Skeletal muscle tissue (tissue), 4 donors: ENCODE results near the gene DNAH2. TPM values are rescaled to one million over a fixed set of nuclear protein-coding genes. Genes with fewer than 3 reads are reported as not detected.

ENCODE experiments used
- H3K27ac ChIP-seq: one replicate; pipeline ENCODE4 v1.7.0; 2013; ENCODE audit warnings: mild to moderate bottlenecking, low read depth, low read length, inconsistent platforms
- H3K27me3 ChIP-seq, 3 donors: one replicate each; pipeline ENCODE4 v1.7.0; 2013; ENCODE audit warnings: low read length in 3 of 3; ENCODE audit not compliant: control insufficient read depth in 3 of 3, insufficient read depth in 3 of 3
- H3K36me3 ChIP-seq, 3 donors: one replicate each; pipeline ENCODE4 v1.7.0; 2013; ENCODE audit warnings: low read length in 3 of 3; ENCODE audit not compliant: control insufficient read depth in 3 of 3, insufficient read depth in 3 of 3
- H3K4me1 ChIP-seq, 3 donors: one replicate each; pipeline ENCODE4 v1.7.0; 2013; ENCODE audit warnings: low read length in 3 of 3, mild to moderate bottlenecking in 3 of 3; ENCODE audit not compliant: control insufficient read depth in 3 of 3, insufficient read depth in 3 of 3
- H3K4me3 ChIP-seq, 3 donors: one replicate each; pipeline ENCODE4 v1.7.0; 2013; ENCODE audit warnings: low read length in 3 of 3
- H3K9ac ChIP-seq, 3 donors: one replicate each; pipeline ENCODE4 v1.7.0; 2013; ENCODE audit warnings: low read length in 3 of 3, mild to moderate bottlenecking in 3 of 3, moderate library complexity in 2 of 3, low read depth in 1 of 3
- H3K9me3 ChIP-seq, 3 donors: one replicate each; pipeline ENCODE4 v1.7.0; 2013; ENCODE audit warnings: low read length in 3 of 3; ENCODE audit not compliant: control insufficient read depth in 3 of 3
- total RNA-seq: library from RNA; depleted of rRNA; stranded (reverse); fragments of >200 nt; gene quantifications from one replicate; pipeline ENCODE4 v1.2.3, GENCODE V29; 2014
- donor health status: Osteomylitis.

Gene DNAH2
- total RNA-seq, 1 donor from 2014 or later, result 0.52 TPM

DNA sequence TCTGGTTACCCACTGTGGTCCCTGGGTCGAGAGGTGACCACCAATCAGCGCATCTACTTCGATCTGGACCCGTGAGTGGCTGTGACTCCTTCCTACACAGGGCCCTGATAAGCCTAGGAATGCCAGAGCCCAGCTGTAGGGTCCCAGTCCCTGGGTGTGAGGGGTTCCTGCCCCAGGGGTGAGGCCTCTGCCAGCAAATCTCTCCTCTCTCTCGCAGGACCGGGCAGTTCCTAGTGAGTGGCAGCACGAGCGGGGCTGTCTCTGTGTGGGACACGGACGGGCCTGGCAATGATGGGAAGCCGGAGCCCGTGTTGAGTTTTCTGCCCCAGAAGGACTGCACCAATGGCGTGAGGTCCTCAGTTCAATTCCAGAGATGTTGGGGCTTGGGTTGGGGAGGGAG lies 14.8 kb upstream of the DNAH2 start:
- Histone ChIP-seq H3K9me3 (no peaks in the 10 kb centered on the region), H3K27ac (no peak overlapping the region), H3K4me3 (no peak overlapping the region), H3K4me1 (peaks cover 0 to 4% (median 0%) of the 10 kb centered on the region in 3 donors), H3K27me3 (peaks cover 46 to 51% (median 49%) of the 10 kb centered on the region in 3 donors), H3K36me3 (peaks cover 11 to 19% (median 14%) of the 10 kb centered on the region in 3 donors), H3K9ac (no peak overlapping the region)

DNA sequence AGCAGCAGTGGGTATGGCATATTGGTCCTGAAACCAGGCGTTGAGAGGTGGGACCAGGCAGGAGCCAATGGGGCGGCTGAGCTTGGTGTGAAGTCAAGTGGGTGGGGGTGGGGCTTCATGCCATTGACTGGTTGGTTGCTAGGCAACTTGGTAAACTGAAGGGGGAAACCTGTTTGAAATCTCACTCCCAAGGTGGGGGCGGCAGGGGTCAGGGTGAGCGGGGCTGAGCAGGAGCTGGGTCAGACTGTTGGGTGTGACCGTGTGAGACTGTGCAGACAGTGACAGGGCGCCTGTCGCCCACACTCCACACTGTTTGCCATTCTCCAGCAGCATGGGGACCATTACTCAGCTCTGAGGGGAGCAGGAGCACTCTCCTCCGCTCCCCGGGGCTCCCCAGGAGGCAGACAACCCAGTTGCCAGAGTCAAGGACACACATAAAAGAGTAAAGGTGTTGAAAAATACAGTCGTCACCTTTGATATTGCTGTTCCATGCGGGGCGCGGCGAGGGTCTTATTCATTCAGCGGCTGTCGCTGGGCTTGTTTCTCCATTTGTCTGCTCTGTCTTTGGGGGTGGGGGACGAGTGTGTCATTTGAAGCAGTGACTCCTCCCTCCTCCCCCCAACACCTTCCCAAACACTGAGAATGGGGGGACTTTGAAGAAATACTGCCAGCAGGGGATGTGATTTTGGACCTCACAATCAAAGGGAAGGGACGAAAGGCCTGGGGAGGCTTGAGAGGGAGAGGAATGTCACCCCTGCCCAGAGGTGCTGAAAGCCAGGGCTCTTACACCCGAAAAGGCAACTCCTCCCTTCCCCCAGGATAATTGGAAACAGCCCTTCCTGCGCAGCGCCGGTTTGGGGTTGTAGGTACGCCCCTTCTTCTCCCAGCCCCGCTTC lies 13.7 kb upstream of the DNAH2 start:
- Histone ChIP-seq H3K4me1 (peaks cover 0 to 4% (median 0%) of the 10 kb centered on the region in 3 donors), H3K36me3 (peaks cover 11 to 19% (median 14%) of the 10 kb centered on the region in 3 donors), H3K27me3 (peaks cover 53 to 57% (median 55%) of the 10 kb centered on the region in 3 donors), H3K9ac (no peak overlapping the region), H3K4me3 (no peak overlapping the region), H3K27ac (no peak overlapping the region), H3K9me3 (no peaks in the 10 kb centered on the region)

DNA sequence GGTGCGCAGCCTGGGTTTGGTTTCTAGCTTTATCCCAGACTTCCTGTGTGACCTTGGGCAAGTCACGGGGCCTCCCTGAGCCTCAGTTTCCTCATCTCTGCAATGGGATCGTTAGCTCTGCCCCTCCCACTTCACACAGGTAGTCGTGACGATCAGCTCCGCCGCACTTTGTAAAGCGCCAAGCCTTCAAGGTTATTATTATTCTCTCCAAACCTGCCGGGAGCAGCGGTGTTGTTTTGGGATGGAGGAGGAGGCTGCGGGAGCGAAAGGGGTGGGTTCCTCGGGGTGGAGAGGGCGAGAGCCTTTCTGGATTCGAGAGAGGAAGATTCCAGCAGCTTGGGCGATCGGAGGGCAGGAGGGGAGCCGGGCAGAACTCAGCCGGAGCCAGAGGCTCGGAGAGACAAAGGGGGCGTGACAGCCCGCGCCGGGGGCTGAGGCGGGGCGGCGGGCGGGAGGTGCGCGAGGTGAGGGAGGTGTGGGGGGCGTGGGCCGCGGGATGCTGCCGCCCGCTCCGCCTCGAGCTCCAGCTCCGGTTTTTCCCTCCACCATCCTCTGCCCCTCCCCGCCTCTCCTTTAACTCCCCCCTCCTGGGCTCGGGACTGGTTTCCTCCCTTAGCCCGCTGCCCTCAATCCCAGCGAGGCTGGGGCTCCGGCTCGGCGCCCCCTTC lies 12.8 kb upstream of the DNAH2 start, which contains the start of gene EFNB3:
Gene EFNB3 (plus strand): TSS at position 602 of the 668 bp plus-strand sequence. CDS start 397 bp downstream, outside the sequence.
- Histone ChIP-seq H3K36me3 (peaks cover 11 to 19% (median 14%) of the 10 kb centered on the region in 3 donors), H3K4me3 (no peak within 1 kb of the TSS), H3K9me3 (no peaks in the 10 kb centered on the region), H3K9ac (no peak within 1 kb of the TSS), H3K4me1 (peaks cover 0 to 4% (median 0%) of the 10 kb centered on the region in 3 donors), H3K27me3 (peaks cover 53 to 57% (median 55%) of the 10 kb centered on the region in 3 donors), H3K27ac (no peak within 1 kb of the TSS)

DNA sequence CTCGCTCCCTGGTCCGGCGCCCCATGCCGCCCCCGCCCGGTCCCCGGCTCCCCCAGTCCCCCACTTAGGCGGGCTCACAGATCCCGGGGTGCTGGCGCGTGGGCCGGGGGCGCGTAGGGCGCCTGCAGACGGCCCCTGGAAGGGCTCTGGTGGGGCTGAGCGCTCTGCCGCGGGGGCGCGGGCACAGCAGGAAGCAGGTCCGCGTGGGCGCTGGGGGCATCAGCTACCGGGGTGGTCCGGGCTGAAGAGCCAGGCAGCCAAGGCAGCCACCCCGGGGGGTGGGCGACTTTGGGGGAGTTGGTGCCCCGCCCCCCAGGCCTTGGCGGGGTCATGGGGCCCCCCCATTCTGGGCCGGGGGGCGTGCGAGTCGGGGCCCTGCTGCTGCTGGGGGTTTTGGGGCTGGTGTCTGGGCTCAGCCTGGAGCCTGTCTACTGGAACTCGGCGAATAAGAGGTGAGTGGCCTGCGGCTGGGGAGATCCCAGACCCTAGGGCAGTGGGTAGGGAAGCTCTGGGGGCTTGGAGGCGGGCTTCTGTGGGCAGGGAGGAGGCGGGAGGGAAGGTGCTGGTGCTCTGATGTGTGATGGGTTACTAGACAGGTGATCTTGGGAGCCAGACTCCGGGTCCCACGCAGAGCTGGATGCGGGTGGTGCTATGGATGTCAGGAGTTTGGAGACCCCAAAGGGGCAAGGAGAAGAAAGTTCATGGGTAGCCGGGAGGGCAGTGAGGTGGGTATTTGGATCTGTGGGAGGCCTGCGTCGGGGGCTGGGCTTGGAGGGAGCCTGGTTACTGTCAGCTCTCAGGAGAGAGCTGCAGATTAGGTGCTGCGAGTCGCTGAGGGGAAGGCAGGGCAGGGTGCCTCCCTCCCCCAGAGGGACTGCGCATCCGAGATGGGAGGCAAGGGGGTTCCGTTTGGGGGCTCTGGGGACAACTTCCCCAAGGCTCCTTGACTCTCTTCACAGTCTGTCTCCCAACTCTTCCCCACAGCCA lies 12.0 kb upstream of the DNAH2 start:
- H3K4me1 ChIP-seq, result peaks cover 0 to 4% (median 0%) of the 10 kb centered on the region in 3 donors
- peaks cover 55 to 65% (median 61%) of the 10 kb centered on the region in 3 donors for H3K27me3 ChIP-seq
- H3K36me3 ChIP-seq, result peaks cover 11 to 19% (median 13%) of the 10 kb centered on the region in 3 donors
- no peak overlapping the region for H3K4me3 ChIP-seq
- H3K27ac ChIP-seq, result no peak overlapping the region
- no peak overlapping the region for H3K9ac ChIP-seq
- no peaks in the 10 kb centered on the region for H3K9me3 ChIP-seq

DNA sequence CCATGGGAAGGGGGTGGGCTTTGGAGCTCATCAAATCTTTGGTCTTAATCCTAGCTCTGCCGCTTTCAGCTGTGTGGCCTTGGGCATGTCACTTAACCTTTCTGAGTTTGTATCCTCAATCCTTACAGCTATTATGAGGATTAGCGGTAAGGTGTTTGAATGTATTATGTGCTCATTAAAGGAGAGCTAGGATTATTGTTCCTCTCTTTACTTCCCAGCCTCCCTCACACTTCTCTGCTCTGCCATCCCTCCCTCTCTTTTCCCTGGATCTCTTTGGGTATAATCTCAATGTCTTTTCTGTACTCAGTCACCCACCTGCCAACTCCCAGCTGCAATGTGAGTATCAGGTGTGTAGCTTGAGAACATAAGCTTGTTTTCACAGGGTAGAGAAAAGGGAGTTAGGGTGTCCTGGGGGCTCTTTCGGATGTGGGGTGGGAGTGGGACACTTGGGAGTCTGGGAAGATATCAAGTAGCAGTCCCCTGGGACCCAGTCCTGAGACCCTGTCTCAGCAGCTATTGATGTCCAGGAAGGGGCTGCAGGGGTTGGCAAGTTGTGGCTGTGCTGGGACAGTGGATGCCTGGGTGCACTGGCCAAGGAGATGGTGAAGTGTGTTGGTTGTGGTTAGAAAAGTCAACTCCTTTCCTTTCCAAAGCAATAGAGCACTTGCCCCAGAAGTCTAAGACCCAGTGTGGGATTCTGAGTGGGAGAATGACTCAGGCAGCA lies 10.8 kb upstream of the DNAH2 start:
- Histone ChIP-seq H3K27me3 (peaks cover 67 to 77% (median 71%) of the 10 kb centered on the region in 3 donors), H3K27ac (no peak overlapping the region), H3K9me3 (no peaks in the 10 kb centered on the region)

DNA sequence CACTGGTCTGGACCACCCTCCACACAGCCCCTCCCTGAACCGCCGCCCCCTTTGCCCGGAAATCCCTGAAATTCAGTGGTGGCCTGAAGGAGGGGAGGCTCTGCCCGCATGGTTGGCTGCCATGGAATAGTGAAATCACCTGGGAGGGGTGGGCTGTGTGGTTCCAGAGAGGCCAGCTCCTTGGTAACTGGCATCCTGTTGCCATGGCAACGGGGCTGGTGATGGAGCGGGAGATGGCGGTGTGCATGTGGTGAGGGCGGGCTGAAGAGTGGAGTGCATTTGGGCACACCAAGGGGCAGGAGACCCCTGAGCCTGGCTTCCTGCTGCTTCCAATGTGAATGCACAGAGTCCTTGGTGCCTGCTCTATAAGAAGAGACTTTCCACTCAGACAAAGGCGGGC lies 10.1 kb upstream of the DNAH2 start:
- peaks cover 74 to 78% (median 76%) of the 10 kb centered on the region in 3 donors for H3K27me3 ChIP-seq

More for the DNA sequence above, 10.8 kb upstream of the DNAH2 start:
- no peak overlapping the region for H3K9ac ChIP-seq
- peaks cover 0 to 4% (median 0%) of the 10 kb centered on the region in 3 donors for H3K4me1 ChIP-seq
- H3K4me3 ChIP-seq, result no peak overlapping the region
- H3K36me3 ChIP-seq, result peaks cover 5 to 13% (median 6%) of the 10 kb centered on the region in 3 donors

DNA sequence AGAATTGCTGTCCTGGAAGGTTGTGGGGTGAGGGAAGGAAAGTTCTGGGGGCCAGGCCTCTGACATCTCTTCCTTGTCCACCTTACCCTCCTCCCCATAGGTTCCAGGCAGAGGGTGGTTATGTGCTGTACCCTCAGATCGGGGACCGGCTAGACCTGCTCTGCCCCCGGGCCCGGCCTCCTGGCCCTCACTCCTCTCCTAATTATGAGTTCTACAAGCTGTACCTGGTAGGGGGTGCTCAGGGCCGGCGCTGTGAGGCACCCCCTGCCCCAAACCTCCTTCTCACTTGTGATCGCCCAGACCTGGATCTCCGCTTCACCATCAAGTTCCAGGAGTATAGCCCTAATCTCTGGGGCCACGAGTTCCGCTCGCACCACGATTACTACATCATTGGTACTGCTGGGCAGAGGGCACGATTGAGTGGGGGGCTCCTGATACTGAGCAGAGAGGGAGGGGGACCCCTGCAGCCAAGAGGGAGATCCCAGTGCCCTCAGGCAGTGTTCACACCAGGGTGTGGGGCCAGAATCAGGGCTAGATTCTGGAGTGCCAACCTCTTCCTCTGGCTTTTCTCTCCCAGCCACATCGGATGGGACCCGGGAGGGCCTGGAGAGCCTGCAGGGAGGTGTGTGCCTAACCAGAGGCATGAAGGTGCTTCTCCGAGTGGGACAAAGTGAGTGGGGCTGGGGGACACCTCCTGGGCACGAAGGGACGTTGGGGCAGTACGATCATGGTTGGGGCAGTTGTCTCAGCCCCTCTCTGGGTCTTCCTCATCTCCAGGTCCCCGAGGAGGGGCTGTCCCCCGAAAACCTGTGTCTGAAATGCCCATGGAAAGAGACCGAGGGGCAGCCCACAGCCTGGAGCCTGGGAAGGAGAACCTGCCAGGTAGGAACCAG lies 9.4 kb upstream of the DNAH2 start:
- H3K36me3 ChIP-seq, result peaks cover 0 to 1% (median 0%) of the 10 kb centered on the region in 3 donors
- peaks cover 69 to 81% (median 74%) of the 10 kb centered on the region in 3 donors for H3K27me3 ChIP-seq
- H3K4me3 ChIP-seq, result no peak overlapping the region
- H3K9ac ChIP-seq, result no peak overlapping the region
- H3K27ac ChIP-seq, result no peak overlapping the region
- peaks cover 0 to 4% (median 0%) of the 10 kb centered on the region in 3 donors for H3K4me1 ChIP-seq
- no peaks in the 10 kb centered on the region for H3K9me3 ChIP-seq

More for the DNA sequence above, 10.1 kb upstream of the DNAH2 start:
- H3K36me3 ChIP-seq, result peaks cover 1 to 8% (median 4%) of the 10 kb centered on the region in 3 donors
- H3K4me3 ChIP-seq, result no peak overlapping the region
- H3K27ac ChIP-seq, result no peak overlapping the region
- H3K4me1 ChIP-seq, result peaks cover 0 to 4% (median 0%) of the 10 kb centered on the region in 3 donors
- H3K9me3 ChIP-seq, result no peaks in the 10 kb centered on the region
- H3K9ac ChIP-seq, result no peak overlapping the region

DNA sequence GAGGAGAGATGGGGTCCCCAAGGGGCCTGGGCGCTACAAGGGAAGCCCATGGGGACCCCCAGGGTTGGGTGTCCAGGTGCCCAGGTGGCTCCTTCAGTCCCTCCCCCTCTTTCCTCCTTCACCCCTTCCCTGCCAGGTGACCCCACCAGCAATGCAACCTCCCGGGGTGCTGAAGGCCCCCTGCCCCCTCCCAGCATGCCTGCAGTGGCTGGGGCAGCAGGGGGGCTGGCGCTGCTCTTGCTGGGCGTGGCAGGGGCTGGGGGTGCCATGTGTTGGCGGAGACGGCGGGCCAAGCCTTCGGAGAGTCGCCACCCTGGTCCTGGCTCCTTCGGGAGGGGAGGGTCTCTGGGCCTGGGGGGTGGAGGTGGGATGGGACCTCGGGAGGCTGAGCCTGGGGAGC lies 8.5 kb upstream of the DNAH2 start:
- H3K4me1 ChIP-seq, result peaks cover 0 to 4% (median 0%) of the 10 kb centered on the region in 3 donors
- no peaks in the 10 kb centered on the region for H3K36me3 ChIP-seq
- no peaks in the 10 kb centered on the region for H3K9me3 ChIP-seq
- H3K4me3 ChIP-seq, result no peak overlapping the region
- no peak overlapping the region for H3K27ac ChIP-seq
- H3K9ac ChIP-seq, result no peak overlapping the region
- peaks cover 69 to 86% (median 73%) of the 10 kb centered on the region in 3 donors for H3K27me3 ChIP-seq
